Smooth muscle cell (in vitro differentiated cells): ENCODE results near the gene CNTNAP4. TPM values are rescaled to one million over a fixed set of nuclear protein-coding genes. Genes with fewer than 3 reads are reported as not detected.

Experiments used
- DNase-seq: peaks from one replicate; lab custom pipeline; 2025; ENCODE audit not compliant: unreplicated experiment; lab: John Stamatoyannopoulos, UW
- H2AFZ ChIP-seq: fragments of 200-600 bp; sonication (generic); 2 replicates; pipeline ENCODE4 v1.6.0; 2016; ENCODE audit warnings: antibody characterized with exemption, low read depth, mild to moderate bottlenecking
- H3F3A ChIP-seq: fragments of 200-600 bp; sonication (generic); 2 replicates; pipeline ENCODE4 v1.6.0; 2017; ENCODE audit warnings: antibody characterized with exemption, low read depth
- H3K27ac ChIP-seq: fragments of 200-600 bp; sonication (generic); 2 replicates; pipeline ENCODE4 v1.5.1; 2016; ENCODE audit warnings: low read depth, mild to moderate bottlenecking
- H3K27me3 ChIP-seq: fragments of 200-600 bp; sonication (generic); 2 replicates; pipeline ENCODE4 v1.6.1; 2016; ENCODE audit warnings: low read depth, mild to moderate bottlenecking
- H3K36me3 ChIP-seq: fragments of 200-600 bp; sonication (generic); 2 replicates; pipeline ENCODE4 v1.5.1; 2016; ENCODE audit warnings: low read depth
- H3K4me1 ChIP-seq: fragments of 200-600 bp; sonication (generic); 2 replicates; pipeline ENCODE4 v1.5.1; 2016; ENCODE audit warnings: low read depth
- H3K4me2 ChIP-seq: fragments of 200-600 bp; sonication (generic); 2 replicates; pipeline ENCODE4 v1.6.0; 2016; ENCODE audit warnings: mild to moderate bottlenecking
- H3K4me3 ChIP-seq: fragments of 200-600 bp; sonication (generic); 2 replicates; pipeline ENCODE4 v1.5.1; 2016; ENCODE audit warnings: mild to moderate bottlenecking
- H3K79me2 ChIP-seq: fragments of 200-600 bp; sonication (generic); 2 replicates; pipeline ENCODE4 v1.6.0; 2016; ENCODE audit warnings: low read depth, mild to moderate bottlenecking
- H3K9ac ChIP-seq: fragments of 200-600 bp; sonication (generic); 2 replicates; pipeline ENCODE4 v1.6.0; 2016; ENCODE audit warnings: low read depth
- H3K9me3 ChIP-seq: fragments of 200-600 bp; sonication (generic); replicated peaks from 2 replicates; pipeline ENCODE4 v1.5.1; 2016; ENCODE audit warnings: low read depth
- H4K20me1 ChIP-seq: fragments of 200-600 bp; sonication (generic); 2 replicates; pipeline ENCODE4 v1.6.0; 2016; ENCODE audit warnings: low read depth
- CTCF ChIP-seq: fragments of 200-600 bp; sonication (generic); IDR thresholded peaks from 2 replicates; pipeline ENCODE4 v1.5.1; 2017; ENCODE audit warnings: borderline replicate concordance, mild to moderate bottlenecking, antibody characterized with exemption; ENCODE audit not compliant: insufficient read depth, poor library complexity, severe bottlenecking
- WGBS: methylation state at CpG from one replicate; pipeline ENCODE4 v1.1.7; 2016; ENCODE audit warnings: low lambda C conversion rate; 5-methylcytosine and 5-hydroxymethylcytosine counted together
- polyA plus RNA-seq: library from polyadenylated mRNA; unstranded; fragments of >200 nt; fragmentation: Nextera tagmentation; extraction: Ambion mirVana; gene quantifications from 2 replicates; pipeline ENCODE4 v1.2.1, GENCODE V29; 2016
- total RNA-seq: library from RNA; depleted of rRNA; stranded (reverse); fragments of >200 nt; gene quantifications from 2 replicates; pipeline ENCODE4 v1.2.3, GENCODE V29; 2014

The CNTNAP4 gene
- total and polyA plus RNA-seq, 2 experiments from 2014 or later = 0.13 to 0.25 TPM

- Histone ChIP-seq H3K79me2 (no peaks in the 10 kb centered on the region), H3K4me3 (no peak overlapping the region), H2AFZ (peak overlapping the region; percentile 10), H3K4me2 (no peak overlapping the region), H3K36me3 (no peaks in the 10 kb centered on the region), H3K4me1 (peaks cover 8% of the 10 kb centered on the region), H3K9ac (no peak overlapping the region), H4K20me1 (no peaks in the 10 kb centered on the region), H3K9me3 (no peaks in the 10 kb centered on the region), H3K27ac (no peak overlapping the region), H3K27me3 (no peaks in the 10 kb centered on the region), H3F3A (no peaks in the 10 kb centered on the region)
- DNase-seq = no peak
- no peak for TF ChIP-seq CTCF
- WGBS = 51% methylated on average over 2 of the region's 2 CpGs
These were observed 247.2 kb downstream of the CNTNAP4 start for GRCh38 chr16:76524356-76524755.

GRCh38 chr16:76524769-76525168 is 247.6 kb downstream of the CNTNAP4 start:
- Histone ChIP-seq H2AFZ (peak overlapping the region; percentile 10), H3K27ac (no peak overlapping the region), H3K79me2 (no peaks in the 10 kb centered on the region), H3F3A (no peaks in the 10 kb centered on the region), H3K4me2 (no peak overlapping the region), H3K4me3 (no peak overlapping the region), H3K27me3 (no peaks in the 10 kb centered on the region), H3K36me3 (no peaks in the 10 kb centered on the region), H3K4me1 (peaks cover 4% of the 10 kb centered on the region), H3K9ac (no peak overlapping the region), H3K9me3 (no peaks in the 10 kb centered on the region), H4K20me1 (no peaks in the 10 kb centered on the region)
- no peak for DNase-seq
- no peak for TF ChIP-seq CTCF

- Histone ChIP-seq H3K9me3 (no peaks in the 10 kb centered on the region), H3K4me3 (no peak overlapping the region), H3K9ac (no peak overlapping the region), H3K4me1 (no peaks in the 10 kb centered on the region), H3F3A (no peaks in the 10 kb centered on the region), H3K27ac (no peak overlapping the region), H3K36me3 (no peaks in the 10 kb centered on the region), H3K79me2 (no peaks in the 10 kb centered on the region), H2AFZ (no peak overlapping the region), H3K4me2 (no peak overlapping the region), H3K27me3 (no peaks in the 10 kb centered on the region), H4K20me1 (no peaks in the 10 kb centered on the region)
- no peak for TF ChIP-seq CTCF
- DNase-seq = no peak
- WGBS = 91% methylated on average over 5 of the region's 5 CpGs
These were observed 250.0 kb downstream of the CNTNAP4 start for GRCh38 chr16:76527244-76527643.

GRCh38 chr16:76529120-76529519 is 251.9 kb downstream of the CNTNAP4 start:
- no peak overlapping the region for H3K27ac ChIP-seq
- H3K4me1 ChIP-seq = no peaks in the 10 kb centered on the region
- H3K4me3 ChIP-seq = no peak overlapping the region
- no peak overlapping the region for H3K9ac ChIP-seq
- H3K4me2 ChIP-seq = no peak overlapping the region
- no peak overlapping the region for H2AFZ ChIP-seq
- no peak for DNase-seq
- H3K27me3 ChIP-seq = no peaks in the 10 kb centered on the region
- no peaks in the 10 kb centered on the region for H3K36me3 ChIP-seq
- no peaks in the 10 kb centered on the region for H3F3A ChIP-seq
- TF ChIP-seq CTCF = no peak
- H4K20me1 ChIP-seq = no peaks in the 10 kb centered on the region
- no peaks in the 10 kb centered on the region for H3K79me2 ChIP-seq
- 84% methylated on average over 3 of the region's 3 CpGs for WGBS
- H3K9me3 ChIP-seq = no peaks in the 10 kb centered on the region
